Measurements from ENCODE around the gene GAS2L1.

The GAS2L1 gene

GRCh38 chr22:29310065-29310862 is 3.8 kb downstream of the GAS2L1 start:
- DNase-seq, result no peak

- peak; percentile 96 for DNase-seq
Measured at GRCh38 chr22:29310863-29311339, 4.5 kb downstream of the GAS2L1 start.

- no peak for DNase-seq
Measured at GRCh38 chr22:29311464-29312217, 5.2 kb downstream of the GAS2L1 start.

- DNase-seq, result no peak
Measured at GRCh38 chr22:29312218-29313125, 6.0 kb downstream of the GAS2L1 start.

GRCh38 chr22:29313126-29313575 is 6.7 kb downstream of the GAS2L1 start:
- DNase-seq, result peak; percentile 34

DNA sequence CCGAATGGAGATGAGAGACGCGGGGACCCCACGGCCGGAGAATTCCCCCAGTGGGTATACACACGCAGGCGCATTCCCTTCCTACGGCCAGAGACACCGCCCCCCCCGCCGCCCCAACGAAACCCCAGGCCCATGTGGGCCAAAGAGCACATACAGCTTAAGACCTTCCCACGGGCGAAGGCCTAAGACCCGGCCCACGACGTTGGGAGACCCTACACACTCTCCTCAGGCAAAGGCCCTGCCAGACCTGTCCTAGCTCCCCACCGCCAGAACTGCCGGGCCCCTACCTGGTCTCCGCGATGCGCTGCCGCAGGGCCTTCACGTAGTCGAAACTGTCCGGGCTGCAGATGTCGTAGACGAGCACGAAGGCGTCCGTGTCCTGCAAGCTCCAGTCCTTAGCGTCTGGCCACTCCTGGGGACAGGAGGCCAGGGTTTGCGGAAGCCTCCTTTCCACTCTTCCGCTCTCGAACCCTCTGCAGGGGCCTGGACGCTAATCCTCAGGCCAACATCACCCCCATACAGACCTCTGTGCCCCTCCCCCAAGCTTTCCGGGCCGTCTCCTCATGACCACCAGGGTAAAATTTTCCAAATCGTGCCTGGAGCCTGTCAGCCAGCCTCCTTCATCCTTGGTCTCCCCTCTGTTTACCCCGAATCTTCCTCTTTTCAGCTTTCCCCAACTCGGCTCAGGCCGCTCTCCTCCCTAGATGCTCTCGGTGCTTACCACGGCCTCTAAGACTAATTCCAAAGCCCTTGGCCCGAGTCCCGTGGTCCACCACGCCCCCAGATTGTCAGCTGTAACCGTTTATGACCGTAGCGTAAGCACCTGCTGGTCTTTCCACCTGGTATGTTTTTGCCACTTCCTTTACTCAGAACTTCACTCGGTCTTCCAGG is 7.4 kb downstream of the GAS2L1 start:
- DNase-seq, result no peak

GRCh38 chr22:29314537-29315285 is 8.3 kb downstream of the GAS2L1 start:
- DNase-seq, result no peak

DNA sequence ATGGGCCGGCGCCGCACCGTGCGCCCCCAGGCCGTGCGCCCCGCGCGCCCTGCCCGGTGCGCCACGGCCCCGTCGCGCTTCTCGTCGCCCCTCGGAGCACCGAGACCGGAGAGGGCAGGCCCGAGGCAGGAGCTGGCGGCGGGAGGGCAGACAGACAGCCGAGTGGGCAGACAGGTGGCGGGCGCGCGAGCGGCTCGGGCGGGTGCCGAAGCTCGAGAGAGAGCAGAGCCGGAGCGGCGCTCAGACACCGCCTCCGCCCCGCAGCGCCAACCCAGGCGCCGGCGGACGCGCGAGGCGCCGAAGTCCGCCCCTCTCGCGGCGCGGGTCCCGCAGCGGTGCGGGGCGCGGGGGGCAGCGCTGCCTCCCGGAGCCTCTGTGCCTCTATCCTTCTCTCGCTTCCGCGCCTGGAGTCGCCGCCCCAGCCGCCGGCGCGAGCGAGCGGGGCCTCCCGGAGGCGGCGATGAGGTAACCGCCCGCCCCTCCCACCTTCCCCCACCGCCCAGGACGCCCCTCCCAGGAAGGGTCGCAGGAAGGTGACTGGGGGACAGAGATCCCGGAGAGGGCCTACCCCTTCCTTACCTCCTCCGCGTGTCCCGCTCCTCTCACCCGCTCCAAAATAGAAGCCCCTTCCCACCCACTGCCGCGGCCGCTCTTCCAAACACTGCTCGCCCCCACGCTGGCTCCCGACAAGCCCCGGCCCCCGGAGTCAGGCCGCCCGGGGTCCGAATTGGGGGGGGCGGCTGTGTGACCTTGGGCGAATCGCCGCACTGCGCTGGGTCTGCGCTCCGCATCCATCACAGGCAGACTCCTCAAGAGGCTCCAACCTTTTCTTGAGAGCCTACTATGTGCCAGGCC is 9.1 kb downstream of the GAS2L1 start, which contains the start of gene RASL10A:
Gene RASL10A (minus strand): TSS at position 412 of the 855 bp plus-strand sequence. CDS start 451 bp downstream, outside the sequence.
- DNase-seq, result no peak

GRCh38 chr22:29316141-29316828 is 9.8 kb downstream of the GAS2L1 start:
- no peak for DNase-seq

DNA sequence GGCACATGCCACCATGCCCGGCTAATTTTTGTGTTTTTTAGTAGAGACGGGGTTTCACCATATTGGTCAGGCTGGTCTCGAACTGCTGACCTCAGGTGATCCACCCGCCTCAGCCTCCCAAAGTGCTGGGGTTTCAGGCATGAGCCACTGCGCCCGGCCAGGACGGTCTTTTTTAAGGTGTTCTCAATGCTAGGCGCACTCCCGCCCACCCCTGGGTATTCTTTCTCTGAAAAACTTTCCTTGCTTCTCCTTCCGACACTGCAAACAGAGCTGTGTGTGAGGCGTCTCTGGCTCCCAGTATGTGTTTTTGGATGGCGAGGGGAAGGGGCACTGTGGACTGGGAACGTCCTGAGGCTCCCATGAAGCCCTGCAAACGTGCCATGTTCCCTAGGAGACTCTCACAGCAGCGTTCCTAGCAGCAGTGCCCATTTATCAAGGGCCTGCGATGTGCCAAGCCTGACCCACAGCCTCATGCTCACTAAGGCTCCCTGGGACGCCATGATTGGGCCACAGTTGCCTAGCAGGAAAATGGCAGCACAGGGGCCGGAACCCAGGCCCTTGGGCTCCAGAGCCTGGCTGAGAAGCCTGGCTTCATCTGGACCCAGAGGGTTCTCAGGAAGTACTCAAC is 11.5 kb downstream of the GAS2L1 start:
- no peak for DNase-seq

DNA sequence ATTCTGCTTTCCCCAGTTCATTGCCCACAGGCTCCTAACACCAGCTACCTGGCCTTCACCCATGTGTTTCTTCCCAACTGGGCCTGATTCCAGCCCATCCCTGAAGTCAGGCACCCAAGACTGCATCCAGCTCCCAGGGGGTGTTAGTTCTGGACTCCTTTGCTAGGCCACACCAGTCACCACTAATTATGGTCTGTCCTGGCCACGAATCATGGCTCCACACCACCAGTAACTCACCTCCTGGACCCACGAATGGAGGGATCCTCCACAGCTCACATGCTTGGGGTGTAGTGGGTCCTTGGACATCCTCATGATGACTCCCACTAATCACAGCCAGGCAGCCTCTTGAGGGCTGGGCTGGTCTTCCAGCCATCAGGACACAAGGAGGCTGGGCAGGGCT is 12.6 kb downstream of the GAS2L1 start:
- DNase-seq, result no peak

GRCh38 chr22:29320546-29320945 is 14.1 kb downstream of the GAS2L1 start:
- DNase-seq, result no peak

DNA sequence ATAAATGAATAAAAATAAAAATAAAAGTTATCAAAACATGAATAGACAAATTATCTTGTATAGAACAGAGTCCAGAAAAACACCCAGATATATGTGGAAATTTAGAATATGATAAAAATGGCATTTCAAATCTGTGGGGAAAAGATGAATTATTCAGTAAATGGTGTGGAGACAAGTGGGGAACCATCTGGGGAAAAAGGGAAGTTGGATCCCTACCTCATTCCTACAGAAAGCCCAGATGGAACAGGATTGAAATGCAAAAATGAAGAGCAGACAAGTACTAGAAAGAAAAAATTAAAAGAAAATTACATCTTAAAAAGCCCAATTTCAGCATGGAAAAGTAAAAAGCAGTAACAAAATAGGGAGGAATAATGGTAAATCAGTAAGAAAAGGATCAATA is 17.2 kb downstream of the GAS2L1 start:
- DNase-seq, result no peak

DNA sequence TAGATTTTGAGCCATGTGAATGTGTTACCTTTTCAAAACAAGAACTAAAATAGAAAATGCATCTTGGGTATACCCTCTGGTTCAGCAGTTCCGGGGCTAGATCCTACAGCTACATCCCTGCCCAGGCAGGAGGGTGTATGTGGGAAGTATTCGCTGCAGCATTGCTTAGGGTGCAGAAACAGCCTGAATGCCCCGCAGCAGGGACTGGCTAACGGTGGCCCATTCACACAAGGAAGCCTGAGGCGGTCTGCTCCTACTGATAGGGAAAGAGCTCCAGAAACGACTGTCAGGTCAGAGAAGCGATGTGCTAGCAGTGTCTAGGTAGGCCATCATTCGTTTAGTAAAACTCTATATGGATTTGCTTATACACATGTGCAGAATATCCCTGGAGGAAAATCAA is 18.9 kb downstream of the GAS2L1 start:
- no peak for DNase-seq

GRCh38 chr22:29325785-29326315 is 19.4 kb downstream of the GAS2L1 start:
- DNase-seq, result no peak

- DNase-seq, result no peak
Measured at GRCh38 chr22:29326481-29326880, 20.0 kb downstream of the GAS2L1 start.

DNA sequence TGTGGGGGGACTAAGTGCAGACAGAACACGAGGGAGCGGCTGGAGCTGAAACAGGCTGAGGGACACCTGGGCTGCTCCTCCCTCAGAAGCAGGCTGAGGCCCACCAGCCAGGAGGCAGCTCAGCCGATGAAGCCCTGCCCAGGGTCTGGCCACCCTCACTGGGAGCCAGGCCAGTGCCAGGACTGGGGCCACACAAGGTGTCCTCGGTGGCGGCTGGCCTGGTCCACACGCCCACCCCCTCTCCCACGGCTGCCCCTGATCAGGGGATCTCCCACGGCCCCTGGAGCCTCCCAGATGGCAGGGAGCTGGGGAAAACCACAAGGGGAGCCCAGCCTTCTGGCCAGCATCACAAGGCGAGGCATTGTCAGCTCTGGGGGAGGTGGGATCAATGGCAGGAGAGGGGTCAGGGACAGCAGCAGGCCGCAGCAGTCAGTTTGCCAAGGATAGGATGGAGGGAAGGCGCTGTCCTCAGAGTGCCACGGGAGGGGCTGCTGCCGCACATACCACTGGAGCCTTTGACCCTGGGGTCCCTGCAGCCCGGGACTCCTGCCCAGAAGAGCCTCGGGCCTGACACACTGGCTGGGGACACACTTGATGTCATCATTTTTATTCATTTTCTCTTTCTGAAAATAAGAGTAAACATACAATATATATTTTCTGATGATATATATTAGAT is 20.8 kb downstream of the GAS2L1 start:
- DNase-seq, result no peak

GRCh38 chr22:29328055-29328454 is 21.6 kb downstream of the GAS2L1 start:
- no peak for DNase-seq
